Measurements from ENCODE around the gene LCN10. TPM values are rescaled to one million over a fixed set of nuclear protein-coding genes. Genes with fewer than 3 reads are reported as not detected.

LCN10 gene
- polyA plus RNA-seq, 2 of the 4 experiments (the other 2 are of a cell fraction), result not detected

DNA sequence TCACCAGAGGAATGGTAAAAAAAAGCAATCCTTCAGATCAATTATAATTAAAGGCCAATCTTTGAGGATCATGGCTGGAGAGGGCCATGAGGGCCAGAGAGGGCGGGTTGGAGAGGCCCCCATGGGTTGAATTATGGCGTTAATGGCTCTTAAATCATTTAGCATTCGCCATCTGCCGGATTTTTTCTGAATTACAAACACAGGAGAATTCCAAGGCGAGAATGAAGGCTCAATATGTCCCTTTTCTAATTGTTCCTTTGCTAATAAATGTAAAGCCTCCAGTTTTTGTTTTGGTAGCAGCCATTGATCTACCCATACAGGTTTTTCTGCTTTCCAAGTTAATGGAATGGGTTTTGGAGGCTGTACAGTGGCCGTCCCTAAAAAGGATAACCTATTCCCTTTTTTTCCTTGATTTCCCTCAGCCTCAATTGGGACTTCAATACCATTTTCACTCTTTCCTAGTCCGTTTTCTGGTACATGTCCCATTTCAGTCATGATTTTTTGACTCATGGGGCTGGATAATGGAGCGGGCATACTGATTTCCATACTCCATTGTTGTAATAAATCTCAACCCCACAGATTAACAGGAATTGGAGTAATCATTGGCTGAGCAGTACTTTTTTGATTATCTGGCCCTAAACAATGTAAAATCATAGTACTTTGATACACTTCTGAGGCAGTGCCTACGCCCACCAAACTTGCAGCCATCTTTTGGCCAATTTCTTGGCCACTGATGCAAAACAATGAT lies 41.7 kb upstream of the LCN10 start:
- H3K4me2 ChIP-seq, result no peak overlapping the region
- H3K9me3 ChIP-seq, result no peaks in the 10 kb centered on the region
- TF ChIP-seq RAD21 (conservative IDR thresholded peaks at IDR 0.05 in 1 of 2, IDR thresholded peaks at IDR 0.05 in 1 of 2) (peak; percentile 52 to 54; a peak in 4 of 5 replicates), CEBPB (IDR thresholded peaks at IDR 0.05) (no peak), SMC3 (IDR thresholded peaks at IDR 0.05) (peak; percentile 59)
- TF ChIP-seq, protein P1, sequence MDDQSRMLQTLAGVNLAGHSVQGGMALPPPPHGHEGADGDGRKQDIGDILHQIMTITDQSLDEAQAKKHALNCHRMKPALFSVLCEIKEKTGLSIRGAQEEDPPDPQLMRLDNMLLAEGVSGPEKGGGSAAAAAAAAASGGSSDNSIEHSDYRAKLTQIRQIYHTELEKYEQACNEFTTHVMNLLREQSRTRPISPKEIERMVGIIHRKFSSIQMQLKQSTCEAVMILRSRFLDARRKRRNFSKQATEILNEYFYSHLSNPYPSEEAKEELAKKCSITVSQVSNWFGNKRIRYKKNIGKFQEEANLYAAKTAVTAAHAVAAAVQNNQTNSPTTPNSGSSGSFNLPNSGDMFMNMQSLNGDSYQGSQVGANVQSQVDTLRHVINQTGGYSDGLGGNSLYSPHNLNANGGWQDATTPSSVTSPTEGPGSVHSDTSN (IDR thresholded peaks at IDR 0.05), result no peak
- TF ChIP-seq, protein P2, sequence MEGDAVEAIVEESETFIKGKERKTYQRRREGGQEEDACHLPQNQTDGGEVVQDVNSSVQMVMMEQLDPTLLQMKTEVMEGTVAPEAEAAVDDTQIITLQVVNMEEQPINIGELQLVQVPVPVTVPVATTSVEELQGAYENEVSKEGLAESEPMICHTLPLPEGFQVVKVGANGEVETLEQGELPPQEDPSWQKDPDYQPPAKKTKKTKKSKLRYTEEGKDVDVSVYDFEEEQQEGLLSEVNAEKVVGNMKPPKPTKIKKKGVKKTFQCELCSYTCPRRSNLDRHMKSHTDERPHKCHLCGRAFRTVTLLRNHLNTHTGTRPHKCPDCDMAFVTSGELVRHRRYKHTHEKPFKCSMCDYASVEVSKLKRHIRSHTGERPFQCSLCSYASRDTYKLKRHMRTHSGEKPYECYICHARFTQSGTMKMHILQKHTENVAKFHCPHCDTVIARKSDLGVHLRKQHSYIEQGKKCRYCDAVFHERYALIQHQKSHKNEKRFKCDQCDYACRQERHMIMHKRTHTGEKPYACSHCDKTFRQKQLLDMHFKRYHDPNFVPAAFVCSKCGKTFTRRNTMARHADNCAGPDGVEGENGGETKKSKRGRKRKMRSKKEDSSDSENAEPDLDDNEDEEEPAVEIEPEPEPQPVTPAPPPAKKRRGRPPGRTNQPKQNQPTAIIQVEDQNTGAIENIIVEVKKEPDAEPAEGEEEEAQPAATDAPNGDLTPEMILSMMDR (IDR thresholded peaks at IDR 0.05), result peak; percentile 66
- TF ChIP-seq, protein P3, sequence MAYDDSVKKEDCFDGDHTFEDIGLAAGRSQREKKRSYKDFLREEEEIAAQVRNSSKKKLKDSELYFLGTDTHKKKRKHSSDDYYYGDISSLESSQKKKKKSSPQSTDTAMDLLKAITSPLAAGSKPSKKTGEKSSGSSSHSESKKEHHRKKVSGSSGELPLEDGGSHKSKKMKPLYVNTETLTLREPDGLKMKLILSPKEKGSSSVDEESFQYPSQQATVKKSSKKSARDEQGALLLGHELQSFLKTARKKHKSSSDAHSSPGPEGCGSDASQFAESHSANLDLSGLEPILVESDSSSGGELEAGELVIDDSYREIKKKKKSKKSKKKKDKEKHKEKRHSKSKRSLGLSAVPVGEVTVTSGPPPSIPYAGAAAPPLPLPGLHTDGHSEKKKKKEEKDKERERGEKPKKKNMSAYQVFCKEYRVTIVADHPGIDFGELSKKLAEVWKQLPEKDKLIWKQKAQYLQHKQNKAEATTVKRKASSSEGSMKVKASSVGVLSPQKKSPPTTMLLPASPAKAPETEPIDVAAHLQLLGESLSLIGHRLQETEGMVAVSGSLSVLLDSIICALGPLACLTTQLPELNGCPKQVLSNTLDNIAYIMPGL (CRISPR knock-in tag; IDR thresholded peaks at IDR 0.05; ENCODE audit: borderline replicate concordance), result no peak
- no peak overlapping the region for H3K27ac ChIP-seq
- WGBS (ENCODE audit: missing lambda C conversion rate), result 15% methylated on average over 9 of the region's 9 CpGs
- peaks cover 25% of the 10 kb centered on the region for H3K4me1 ChIP-seq
- POLR2A ChIA-PET, result no interaction called here
- no peak for FAIRE-seq
- ATAC-seq, result peak in 1 of 2 experiments; percentile 29; a peak in 2 of 6 replicates
- H3K4me3 ChIP-seq, result no peak overlapping the region
- CTCF ChIA-PET, result interaction anchor here (0.7 to 26.2 kb wide), 4 partner anchors 18 to 250 kb away, joined by 3 to 625 read pairs (median 4); partner anchors contain the start of genes LCN15 and LCN8
- peak; percentile 51 for DNase-seq (ENCODE audit: low read depth in 1 of 2, low spot score in 1 of 2)

DNA sequence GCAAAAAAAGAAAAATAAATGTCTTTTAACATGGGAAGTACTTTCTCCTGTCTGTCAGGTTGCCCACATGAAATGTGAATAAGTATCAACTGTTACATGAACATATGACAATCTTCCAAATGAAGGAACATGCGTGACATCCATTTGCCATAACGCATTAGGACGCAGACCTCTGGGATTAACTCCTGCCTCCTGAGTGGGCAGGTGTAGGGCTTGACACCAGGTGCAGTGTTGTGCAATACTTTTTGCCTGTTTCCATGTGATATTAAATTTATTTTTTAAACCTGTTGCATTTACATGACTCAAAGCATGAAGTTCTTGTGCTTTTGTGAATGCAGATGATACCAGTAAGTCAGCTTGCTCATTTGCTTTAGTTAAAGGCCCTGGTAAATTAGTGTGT lies 39.7 kb upstream of the LCN10 start:
- Histone ChIP-seq H3K9me3 (no peaks in the 10 kb centered on the region), H3K27ac (no peak overlapping the region), H3K4me2 (no peak overlapping the region), H3K4me1 (peaks cover 9% of the 10 kb centered on the region; the same call in 2 of the 3 replicates), H3K4me3 (no peak overlapping the region)
- ChIA-PET CTCF (interaction anchor here (0.5 to 26.2 kb wide), 5 partner anchors 16 to 284 kb away, joined by 3 to 625 read pairs (median 4); partner anchors contain the start of genes LCN15 and LCN8), POLR2A (no interaction called here)
- no peak for TF ChIP-seq POLR2A (IDR thresholded peaks at IDR 0.05; ENCODE audit: low read length)
- TF ChIP-seq CEBPB (IDR thresholded peaks at IDR 0.05), result peak in 1 of 2 experiments; percentile 27; a peak in 1 of 4 replicates
- WGBS (ENCODE audit: missing lambda C conversion rate), result 92% methylated on average over 3 of the region's 3 CpGs
- DNase-seq (ENCODE audit: low read depth in 1 of 2, low spot score in 1 of 2), result no peak
- no peak for FAIRE-seq
- ATAC-seq, result no peak

DNA sequence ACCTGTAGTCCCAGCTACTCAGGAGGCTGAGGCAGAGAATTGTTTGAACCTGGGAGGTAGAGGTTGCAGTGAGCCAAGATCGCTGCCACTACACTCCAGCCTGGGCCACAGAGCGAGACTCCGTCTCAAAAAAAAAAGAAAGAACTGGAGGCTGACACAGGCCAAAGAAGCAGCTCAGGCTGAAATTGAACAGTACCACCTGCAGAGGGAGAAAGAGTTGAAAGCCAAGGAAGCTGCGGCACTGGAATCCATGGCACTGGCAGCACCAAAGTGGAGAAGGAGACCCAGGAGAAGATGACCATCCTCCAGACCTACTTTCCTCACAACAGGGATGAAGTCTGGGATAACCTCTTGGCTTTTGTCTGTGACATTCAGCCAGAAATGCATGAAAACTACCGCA lies 37.1 kb upstream of the LCN10 start:
- WGBS (ENCODE audit: missing lambda C conversion rate), result 31% methylated on average over 5 of the region's 5 CpGs
- TF ChIP-seq KDM1A (IDR thresholded peaks at IDR 0.05; ENCODE audit: low read depth) (no peak), ZSCAN20 (CRISPR knock-in tag; IDR thresholded peaks at IDR 0.05) (no peak), EHF (CRISPR knock-in tag; IDR thresholded peaks at IDR 0.05) (no peak), RAD21 (conservative IDR thresholded peaks at IDR 0.05 in 1 of 2, IDR thresholded peaks at IDR 0.05 in 1 of 2) (no peak), MAZ (IDR thresholded peaks at IDR 0.05; ENCODE audit: borderline replicate concordance, low read depth, low read length) (no peak), MYC (IDR thresholded peaks at IDR 0.05; ENCODE audit: borderline replicate concordance, low read length) (no peak), CHD2 (IDR thresholded peaks at IDR 0.05; ENCODE audit: low read length, partially characterized antibody) (no peak), SMC3 (IDR thresholded peaks at IDR 0.05) (no peak), CEBPB (IDR thresholded peaks at IDR 0.05) (no peak), EHMT2 (IDR thresholded peaks at IDR 0.05; ENCODE audit: low read depth) (no peak), ZC3H11A (IDR thresholded peaks at IDR 0.05) (no peak), HOXB5 (CRISPR knock-in tag; IDR thresholded peaks at IDR 0.05) (no peak), ZFP36 (IDR thresholded peaks at IDR 0.05; ENCODE audit: borderline replicate concordance, partially characterized antibody) (no peak)
- TF ChIP-seq, protein P4, sequence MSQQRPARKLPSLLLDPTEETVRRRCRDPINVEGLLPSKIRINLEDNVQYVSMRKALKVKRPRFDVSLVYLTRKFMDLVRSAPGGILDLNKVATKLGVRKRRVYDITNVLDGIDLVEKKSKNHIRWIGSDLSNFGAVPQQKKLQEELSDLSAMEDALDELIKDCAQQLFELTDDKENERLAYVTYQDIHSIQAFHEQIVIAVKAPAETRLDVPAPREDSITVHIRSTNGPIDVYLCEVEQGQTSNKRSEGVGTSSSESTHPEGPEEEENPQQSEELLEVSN (IDR thresholded peaks at IDR 0.05; ENCODE audit: borderline replicate concordance, low read depth), result no peak
- TF ChIP-seq, protein P5, sequence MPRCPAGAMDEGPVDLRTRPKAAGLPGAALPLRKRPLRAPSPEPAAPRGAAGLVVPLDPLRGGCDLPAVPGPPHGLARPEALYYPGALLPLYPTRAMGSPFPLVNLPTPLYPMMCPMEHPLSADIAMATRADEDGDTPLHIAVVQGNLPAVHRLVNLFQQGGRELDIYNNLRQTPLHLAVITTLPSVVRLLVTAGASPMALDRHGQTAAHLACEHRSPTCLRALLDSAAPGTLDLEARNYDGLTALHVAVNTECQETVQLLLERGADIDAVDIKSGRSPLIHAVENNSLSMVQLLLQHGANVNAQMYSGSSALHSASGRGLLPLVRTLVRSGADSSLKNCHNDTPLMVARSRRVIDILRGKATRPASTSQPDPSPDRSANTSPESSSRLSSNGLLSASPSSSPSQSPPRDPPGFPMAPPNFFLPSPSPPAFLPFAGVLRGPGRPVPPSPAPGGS (IDR thresholded peaks at IDR 0.05), result no peak
- TF ChIP-seq, protein P6, sequence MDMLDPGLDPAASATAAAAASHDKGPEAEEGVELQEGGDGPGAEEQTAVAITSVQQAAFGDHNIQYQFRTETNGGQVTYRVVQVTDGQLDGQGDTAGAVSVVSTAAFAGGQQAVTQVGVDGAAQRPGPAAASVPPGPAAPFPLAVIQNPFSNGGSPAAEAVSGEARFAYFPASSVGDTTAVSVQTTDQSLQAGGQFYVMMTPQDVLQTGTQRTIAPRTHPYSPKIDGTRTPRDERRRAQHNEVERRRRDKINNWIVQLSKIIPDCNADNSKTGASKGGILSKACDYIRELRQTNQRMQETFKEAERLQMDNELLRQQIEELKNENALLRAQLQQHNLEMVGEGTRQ (IDR thresholded peaks at IDR 0.05), result no peak

More for the DNA sequence above, 37.1 kb upstream of the LCN10 start:
- H3K4me2 ChIP-seq, result no peak overlapping the region
- peaks cover 9% of the 10 kb centered on the region; the same call in 2 of the 3 replicates for H3K4me1 ChIP-seq
- no peak overlapping the region for H3K4me3 ChIP-seq
- ATAC-seq, result peak; percentile 92
- POLR2A ChIA-PET, result interaction anchor here (0.7 kb wide), 1 partner anchor 12 kb away, joined by 3 read pairs; no protein-coding TSS in a partner anchor
- no peak for FAIRE-seq
- CTCF ChIA-PET, result interaction anchor here (1.5 to 28.0 kb wide), 3 partner anchors 1 to 267 kb away, joined by 4 to 625 read pairs (median 625); partner anchors contain the start of genes LCN15, LCN8 and TMEM141
- no peak overlapping the region for H3K27ac ChIP-seq
- DNase-seq (ENCODE audit: low read depth in 1 of 2, low spot score in 1 of 2), result no peak
- H3K9me3 ChIP-seq, result no peaks in the 10 kb centered on the region

Data from A549 (cell line).